ENCODE data around the gene PUM1. TPM values are rescaled to one million over a fixed set of nuclear protein-coding genes. Genes with fewer than 3 reads are reported as not detected.
A peak's percentile ranks its signal among the peaks of the same experiment; 100 is the strongest.

The PUM1 gene
- total and polyA plus RNA-seq, 8 donors = 12.9 to 126 (median 78.5) TPM

DNA sequence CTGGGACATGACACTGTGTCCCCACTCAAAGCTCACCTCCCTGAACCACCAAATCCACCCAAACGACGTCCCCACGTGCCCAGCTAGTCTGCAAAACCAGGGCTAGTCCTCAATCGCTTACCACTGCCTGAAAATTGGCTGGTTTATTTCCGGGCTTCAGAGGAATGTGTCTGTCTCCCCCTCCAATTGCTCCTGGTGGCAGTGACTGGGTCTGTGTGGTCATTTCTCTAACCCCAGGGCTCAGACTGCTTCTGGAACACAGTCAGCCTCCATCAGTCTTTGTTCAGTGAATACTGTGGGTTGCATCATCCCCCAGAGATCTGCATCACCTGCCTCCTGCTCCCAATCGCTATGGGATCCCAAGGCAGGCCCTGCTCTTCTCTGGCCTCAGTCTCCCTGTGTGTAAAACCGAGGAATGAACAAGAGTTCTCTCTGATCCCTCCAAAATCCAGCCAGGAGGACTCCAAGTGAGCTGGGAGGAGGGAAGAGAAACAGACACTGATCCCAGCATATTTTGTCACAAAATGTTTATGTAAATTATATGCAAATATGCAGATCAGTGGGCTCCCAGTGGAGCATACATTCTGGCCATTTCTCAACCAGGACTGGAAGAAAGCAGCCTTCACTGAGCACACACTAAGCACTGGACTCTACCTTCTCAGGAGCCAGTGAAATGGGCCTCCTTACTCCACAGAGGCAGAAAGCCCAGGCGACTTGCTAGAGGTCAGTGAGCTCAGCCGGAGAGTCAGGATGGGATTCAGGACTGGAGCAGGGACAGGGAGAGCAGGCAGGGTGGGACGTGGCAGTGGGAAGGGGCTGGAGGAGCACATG is 177.8 kb downstream of the PUM1 start:
- TF ChIP-seq EP300 (IDR thresholded peaks at IDR 0.05) (no peak), POLR2AphosphoS5 (IDR thresholded peaks at IDR 0.05) (peak in 1 of 3 donors; percentile 13), POLR2A (IDR thresholded peaks at IDR 0.05) (no peak)
- TF ChIP-seq, protein P1, sequence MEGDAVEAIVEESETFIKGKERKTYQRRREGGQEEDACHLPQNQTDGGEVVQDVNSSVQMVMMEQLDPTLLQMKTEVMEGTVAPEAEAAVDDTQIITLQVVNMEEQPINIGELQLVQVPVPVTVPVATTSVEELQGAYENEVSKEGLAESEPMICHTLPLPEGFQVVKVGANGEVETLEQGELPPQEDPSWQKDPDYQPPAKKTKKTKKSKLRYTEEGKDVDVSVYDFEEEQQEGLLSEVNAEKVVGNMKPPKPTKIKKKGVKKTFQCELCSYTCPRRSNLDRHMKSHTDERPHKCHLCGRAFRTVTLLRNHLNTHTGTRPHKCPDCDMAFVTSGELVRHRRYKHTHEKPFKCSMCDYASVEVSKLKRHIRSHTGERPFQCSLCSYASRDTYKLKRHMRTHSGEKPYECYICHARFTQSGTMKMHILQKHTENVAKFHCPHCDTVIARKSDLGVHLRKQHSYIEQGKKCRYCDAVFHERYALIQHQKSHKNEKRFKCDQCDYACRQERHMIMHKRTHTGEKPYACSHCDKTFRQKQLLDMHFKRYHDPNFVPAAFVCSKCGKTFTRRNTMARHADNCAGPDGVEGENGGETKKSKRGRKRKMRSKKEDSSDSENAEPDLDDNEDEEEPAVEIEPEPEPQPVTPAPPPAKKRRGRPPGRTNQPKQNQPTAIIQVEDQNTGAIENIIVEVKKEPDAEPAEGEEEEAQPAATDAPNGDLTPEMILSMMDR (IDR thresholded peaks at IDR 0.05) = no peak
- WGBS, 5 donors = 64 to 81% (median 71%) methylated on average over 10 of the region's 10 CpGs
- no peaks in the 10 kb centered on the region for H3K9me3 ChIP-seq
- peaks cover 12 to 78% (median 52%) of the 10 kb centered on the region in 4 donors for H3K4me1 ChIP-seq
- intact Hi-C loops (cut with DNase I; ENCODE audit: low total_unique reads) = no loop called here
- peak overlapping the region in 4 of 5 donors; percentile 73 to 87 (median 82) for H3K27ac ChIP-seq
- no peaks in the 10 kb centered on the region for H3K36me3 ChIP-seq
- DNase-seq = no peak
- H3K27me3 ChIP-seq = no peaks in the 10 kb centered on the region
- no peak overlapping the region for H3K4me3 ChIP-seq

DNA sequence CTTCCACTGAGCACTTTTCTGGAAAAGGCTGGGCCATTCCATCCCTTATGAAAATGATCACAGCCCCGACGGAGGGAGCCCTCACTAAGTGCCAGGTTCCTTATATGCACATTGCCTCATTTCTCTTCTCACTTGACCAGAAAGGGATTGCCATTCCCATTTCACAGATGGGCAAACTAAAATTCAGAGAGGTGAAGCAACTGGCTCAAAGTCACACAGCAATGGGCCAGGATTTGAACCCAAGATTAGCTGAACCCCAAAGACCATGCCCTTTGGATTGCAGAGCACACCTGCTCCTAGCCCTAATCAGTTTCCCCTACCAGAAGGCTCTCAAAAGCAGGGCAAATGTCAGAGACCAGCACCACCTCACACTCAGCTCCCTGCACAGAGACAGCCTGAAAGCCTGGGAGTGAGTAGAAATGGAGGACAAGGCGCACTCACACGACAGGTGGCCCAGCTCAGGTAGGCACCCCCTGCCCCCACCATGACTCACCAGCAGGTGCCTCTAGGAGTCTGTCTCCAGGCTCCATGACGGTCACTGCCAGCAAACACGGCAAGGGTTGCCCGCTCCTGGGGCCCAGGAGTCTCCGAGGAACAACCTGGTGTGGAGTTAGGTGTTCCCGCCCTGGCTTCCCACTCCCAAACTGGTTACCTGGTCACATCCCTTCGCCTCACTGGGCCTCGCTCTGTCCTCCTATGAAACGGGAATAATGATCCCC is 178.6 kb downstream of the PUM1 start:
- Histone ChIP-seq H3K27ac (peak overlapping the region in 4 of 5 donors; percentile 73 to 87 (median 82)), H3K9me3 (no peaks in the 10 kb centered on the region), H3K27me3 (no peaks in the 10 kb centered on the region), H3K4me3 (no peak overlapping the region), H3K4me1 (peaks cover 10 to 77% (median 50%) of the 10 kb centered on the region in 4 donors), H3K36me3 (no peaks in the 10 kb centered on the region)
- DNase-seq = peak in 1 of 2 donors; percentile 47
- TF ChIP-seq POLR2A (IDR thresholded peaks at IDR 0.05) (no peak), POLR2AphosphoS5 (IDR thresholded peaks at IDR 0.05) (no peak), EP300 (IDR thresholded peaks at IDR 0.05) (no peak)
- TF ChIP-seq, protein P1 (IDR thresholded peaks at IDR 0.05) = no peak
- WGBS, 5 donors = 85 to 91% (median 89%) methylated on average over 6 to 12 of the region's 12 CpGs
- intact Hi-C loops (cut with DNase I; ENCODE audit: low total_unique reads) = no loop called here

DNA sequence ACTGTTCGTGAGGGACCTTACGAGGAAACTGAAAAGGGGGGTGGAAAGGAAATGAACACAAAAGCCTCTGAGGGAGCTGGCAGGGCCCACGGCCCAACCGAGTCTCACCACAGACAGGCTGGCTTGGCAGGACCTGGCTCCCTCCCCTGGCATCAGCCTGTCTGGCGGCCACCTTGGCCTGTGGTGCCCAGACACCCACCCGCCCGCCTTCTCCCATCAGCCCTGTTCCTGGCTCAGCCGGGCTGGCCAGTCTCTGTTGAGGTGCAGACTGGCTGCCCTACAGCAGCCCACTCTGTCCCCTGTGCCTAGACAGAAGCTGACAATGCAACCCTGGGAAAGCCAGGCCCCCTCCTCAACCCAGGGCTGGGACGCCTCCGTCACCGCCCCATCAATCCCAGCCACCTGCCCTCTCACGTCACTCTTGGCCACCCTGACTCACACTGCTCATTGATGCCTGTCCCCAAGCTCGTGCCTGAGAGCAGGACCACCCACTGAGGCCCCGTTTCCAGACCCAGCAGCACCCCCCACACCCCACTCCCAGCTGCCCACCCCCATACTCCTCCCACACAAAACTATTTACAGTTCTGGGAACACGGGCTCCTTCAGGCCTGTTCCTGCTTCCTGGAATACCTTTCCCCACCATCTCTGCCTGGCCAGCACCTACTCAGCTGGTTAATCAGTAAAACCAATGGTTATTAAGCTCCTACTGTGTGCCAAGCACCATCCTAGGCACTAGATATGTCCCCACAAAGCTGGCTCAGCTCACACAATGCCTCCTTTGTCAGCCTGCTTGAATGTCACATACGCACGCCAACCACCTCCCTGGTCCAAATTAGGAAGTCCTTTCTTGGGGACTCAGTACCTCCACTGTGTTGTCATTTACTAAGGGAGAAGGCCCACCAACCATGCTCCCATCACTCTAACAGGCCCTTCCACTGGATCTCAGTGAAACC is 179.7 kb downstream of the PUM1 start:
- intact Hi-C loops (cut with DNase I; ENCODE audit: low total_unique reads) = no loop called here
- Histone ChIP-seq H3K4me1 (peaks cover 10 to 77% (median 51%) of the 10 kb centered on the region in 4 donors), H3K4me3 (no peak overlapping the region), H3K36me3 (no peaks in the 10 kb centered on the region), H3K27ac (peak overlapping the region in 4 of 5 donors; percentile 50 to 87 (median 78)), H3K27me3 (no peaks in the 10 kb centered on the region), H3K9me3 (no peaks in the 10 kb centered on the region)
- 52 to 78% (median 70%) methylated on average over 11 to 17 of the region's 17 CpGs for WGBS, 5 donors
- no peak for TF ChIP-seq POLR2A (IDR thresholded peaks at IDR 0.05)
- TF ChIP-seq, protein P1 (IDR thresholded peaks at IDR 0.05) = no peak
- TF ChIP-seq POLR2AphosphoS5 (IDR thresholded peaks at IDR 0.05) = no peak
- TF ChIP-seq EP300 (IDR thresholded peaks at IDR 0.05) = no peak
- DNase-seq = no peak
